AG04450 (cell line): ENCODE measurements around the gene PLXDC2. TPM values are rescaled to one million over a fixed set of nuclear protein-coding genes. Genes with fewer than 3 reads are reported as not detected.

Source experiments
- CTCF ChIA-PET: fragments of 300-600, 350-600 bp; formaldehyde crosslinking; extraction: SDS; loops from one replicate; lab custom pipeline; 2022; ENCODE audit warnings: antibody characterized with exemption, inconsistent platforms; lab: Charles Lee
- POLR2A ChIA-PET: fragments of 350-600 bp; formaldehyde crosslinking; extraction: SDS; loops from one replicate; lab custom pipeline; 2021; ENCODE audit warnings: antibody characterized with exemption, inconsistent platforms; lab: Yijun Ruan, JAX
- DNase-seq: peaks from one replicate; pipeline ENCODE4 v3.0.0-alpha.2; 2011; ENCODE audit warnings: low read depth, low spot score
- H3K27ac ChIP-seq: one replicate; pipeline ENCODE4 v1.5.1; 2012; ENCODE audit warnings: low read depth, low read length, control low read depth
- H3K27me3 ChIP-seq: one replicate; pipeline ENCODE4 v1.6.0; 2012; ENCODE audit warnings: low read length; ENCODE audit not compliant: control insufficient read depth, insufficient read depth
- H3K4me3 ChIP-seq: 2 replicates; pipeline ENCODE4 v1.5.1; 2011; ENCODE audit warnings: mild to moderate bottlenecking, low read depth, low read length, control low read depth
- H3K9me3 ChIP-seq: 2 replicates; pipeline ENCODE4 v1.5.1; 2012; ENCODE audit warnings: low read length; ENCODE audit not compliant: control insufficient read depth, insufficient read depth
- polyA plus RNA-seq: library from polyadenylated mRNA; depleted of rRNA; stranded (reverse); fragments of >200 nt; gene quantifications from 2 replicates; pipeline ENCODE4 v1.2.3, GENCODE V29; 2011
- TF ChIP-seq, protein P1 (sequence below): IDR thresholded peaks from 2 replicates; pipeline ENCODE4 v1.5.1; 2011; ENCODE audit warnings: low read depth, low read length, control low read depth, inconsistent platforms

PLXDC2 gene
- polyA plus RNA-seq, 1 experiment = 10.4 TPM

DNA sequence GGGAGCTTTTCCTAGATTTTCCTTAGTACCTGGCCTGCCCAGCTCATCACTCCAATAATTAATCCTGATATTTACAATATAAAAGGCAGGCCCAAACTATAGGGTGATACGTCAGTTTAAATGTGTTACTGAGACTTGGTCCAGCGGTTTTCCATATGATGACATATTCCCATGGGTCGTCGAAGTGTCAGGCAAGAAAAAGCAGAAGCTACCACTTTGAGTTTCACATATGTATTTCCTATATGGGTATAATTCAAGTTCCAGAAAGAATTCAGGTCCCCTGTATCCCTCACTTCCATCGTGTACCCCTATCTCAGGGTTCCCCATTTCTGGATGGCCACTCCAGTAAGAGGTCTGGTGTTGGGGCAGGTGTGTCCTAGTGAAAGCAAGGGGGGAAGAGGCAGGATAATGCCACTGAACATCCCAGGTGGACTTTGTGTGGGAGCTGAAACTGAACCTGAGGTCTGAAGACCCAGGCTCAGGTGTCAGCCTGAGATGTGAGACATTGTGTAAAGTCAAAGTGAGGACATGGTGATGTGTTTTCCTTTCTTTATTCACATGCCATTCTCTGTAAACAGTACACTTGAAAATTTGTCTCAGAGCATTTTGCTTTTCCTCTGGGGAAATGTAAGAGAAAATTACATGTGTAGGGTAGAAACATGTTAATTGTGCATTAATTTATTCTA is 167.8 kb downstream of the PLXDC2 start:
- H3K4me3 ChIP-seq = no peak overlapping the region
- TF ChIP-seq, protein P1, sequence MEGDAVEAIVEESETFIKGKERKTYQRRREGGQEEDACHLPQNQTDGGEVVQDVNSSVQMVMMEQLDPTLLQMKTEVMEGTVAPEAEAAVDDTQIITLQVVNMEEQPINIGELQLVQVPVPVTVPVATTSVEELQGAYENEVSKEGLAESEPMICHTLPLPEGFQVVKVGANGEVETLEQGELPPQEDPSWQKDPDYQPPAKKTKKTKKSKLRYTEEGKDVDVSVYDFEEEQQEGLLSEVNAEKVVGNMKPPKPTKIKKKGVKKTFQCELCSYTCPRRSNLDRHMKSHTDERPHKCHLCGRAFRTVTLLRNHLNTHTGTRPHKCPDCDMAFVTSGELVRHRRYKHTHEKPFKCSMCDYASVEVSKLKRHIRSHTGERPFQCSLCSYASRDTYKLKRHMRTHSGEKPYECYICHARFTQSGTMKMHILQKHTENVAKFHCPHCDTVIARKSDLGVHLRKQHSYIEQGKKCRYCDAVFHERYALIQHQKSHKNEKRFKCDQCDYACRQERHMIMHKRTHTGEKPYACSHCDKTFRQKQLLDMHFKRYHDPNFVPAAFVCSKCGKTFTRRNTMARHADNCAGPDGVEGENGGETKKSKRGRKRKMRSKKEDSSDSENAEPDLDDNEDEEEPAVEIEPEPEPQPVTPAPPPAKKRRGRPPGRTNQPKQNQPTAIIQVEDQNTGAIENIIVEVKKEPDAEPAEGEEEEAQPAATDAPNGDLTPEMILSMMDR = no peak
- H3K27ac ChIP-seq = no peak overlapping the region
- no peaks in the 10 kb centered on the region for H3K9me3 ChIP-seq
- H3K27me3 ChIP-seq = no peaks in the 10 kb centered on the region
- ChIA-PET CTCF (no interaction called here), POLR2A (no interaction called here)
- DNase-seq = no peak

GRCh38 chr10:19985745-19986144 is 169.5 kb downstream of the PLXDC2 start:
- no peak overlapping the region for H3K27ac ChIP-seq
- ChIA-PET CTCF (no interaction called here), POLR2A (no interaction called here)
- no peak overlapping the region for H3K4me3 ChIP-seq
- TF ChIP-seq, protein P1 = no peak
- H3K27me3 ChIP-seq = no peaks in the 10 kb centered on the region
- DNase-seq = no peak
- H3K9me3 ChIP-seq = no peaks in the 10 kb centered on the region

DNA sequence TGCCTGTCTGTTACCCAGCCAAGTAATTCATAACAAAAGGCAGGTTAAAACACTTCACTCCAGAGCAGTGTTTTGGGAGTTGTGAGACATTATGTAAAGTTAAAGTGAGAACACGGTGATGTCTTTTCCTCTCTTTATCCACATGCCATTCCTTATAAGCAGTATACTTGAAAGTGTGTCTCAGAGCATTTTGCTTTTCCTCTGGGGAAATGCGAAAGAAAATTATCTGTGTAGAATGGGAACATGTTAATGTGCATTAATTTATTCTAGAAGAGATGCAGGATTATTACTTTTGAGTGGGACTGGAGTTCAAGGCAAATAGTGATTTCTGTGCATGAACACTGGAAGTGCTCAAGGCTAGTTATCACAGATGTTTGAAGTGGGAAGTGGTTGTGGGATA is 170.4 kb downstream of the PLXDC2 start:
- ChIA-PET CTCF (no interaction called here), POLR2A (no interaction called here)
- Histone ChIP-seq H3K27me3 (no peaks in the 10 kb centered on the region), H3K9me3 (no peaks in the 10 kb centered on the region), H3K4me3 (no peak overlapping the region), H3K27ac (no peak overlapping the region)
- TF ChIP-seq, protein P1 = no peak
- DNase-seq = no peak

DNA sequence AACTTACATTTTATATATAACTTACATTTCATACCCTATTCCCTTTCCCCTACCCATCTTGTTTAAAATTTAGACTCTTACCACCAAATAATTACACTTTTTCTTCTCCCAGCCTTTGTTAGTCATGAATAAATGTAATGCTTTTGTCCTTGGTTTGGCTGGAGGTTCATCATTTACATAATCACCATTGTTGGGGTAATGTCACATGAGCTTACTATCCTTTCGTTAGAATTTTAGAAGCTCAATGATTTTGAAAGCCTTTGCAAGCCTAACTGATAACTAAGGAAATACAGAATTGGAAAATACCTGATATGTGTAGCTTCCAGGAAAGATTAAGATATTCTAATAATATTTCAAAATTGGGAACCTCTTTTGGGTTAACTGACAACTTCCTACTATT is 171.7 kb downstream of the PLXDC2 start:
- POLR2A ChIA-PET = no interaction called here

GRCh38 chr10:19993714-19994315 is 177.6 kb downstream of the PLXDC2 start:
- ChIA-PET CTCF (interaction anchor here (0.5 kb wide), 1 partner anchor 1349 kb away, joined by 3 read pairs; no protein-coding TSS in a partner anchor), POLR2A (no interaction called here)
- DNase-seq = no peak
- H3K27me3 ChIP-seq = no peaks in the 10 kb centered on the region
- H3K27ac ChIP-seq = no peak overlapping the region
- H3K4me3 ChIP-seq = no peak overlapping the region
- TF ChIP-seq, protein P1 = no peak
- no peaks in the 10 kb centered on the region for H3K9me3 ChIP-seq

More for the DNA sequence above, 171.7 kb downstream of the PLXDC2 start:
- CTCF ChIA-PET = no interaction called here
- TF ChIP-seq, protein P1 = no peak
- no peak overlapping the region for H3K4me3 ChIP-seq
- no peaks in the 10 kb centered on the region for H3K9me3 ChIP-seq
- no peak overlapping the region for H3K27ac ChIP-seq
- no peak for DNase-seq
- no peaks in the 10 kb centered on the region for H3K27me3 ChIP-seq
